ENCODE results near the gene RIMBP3C. TPM values are rescaled to one million over a fixed set of nuclear protein-coding genes. Genes with fewer than 3 reads are reported as not detected.
"Not testable (repeated sequence)": the region's sequence is repeated elsewhere in the genome, so short reads cannot be mapped to it uniquely, and the experiment has no call there.

The RIMBP3C gene
- total and polyA plus RNA-seq, 12 donors, result 0.05 to 0.32 (median 0.14) TPM; not detected in 6

DNA sequence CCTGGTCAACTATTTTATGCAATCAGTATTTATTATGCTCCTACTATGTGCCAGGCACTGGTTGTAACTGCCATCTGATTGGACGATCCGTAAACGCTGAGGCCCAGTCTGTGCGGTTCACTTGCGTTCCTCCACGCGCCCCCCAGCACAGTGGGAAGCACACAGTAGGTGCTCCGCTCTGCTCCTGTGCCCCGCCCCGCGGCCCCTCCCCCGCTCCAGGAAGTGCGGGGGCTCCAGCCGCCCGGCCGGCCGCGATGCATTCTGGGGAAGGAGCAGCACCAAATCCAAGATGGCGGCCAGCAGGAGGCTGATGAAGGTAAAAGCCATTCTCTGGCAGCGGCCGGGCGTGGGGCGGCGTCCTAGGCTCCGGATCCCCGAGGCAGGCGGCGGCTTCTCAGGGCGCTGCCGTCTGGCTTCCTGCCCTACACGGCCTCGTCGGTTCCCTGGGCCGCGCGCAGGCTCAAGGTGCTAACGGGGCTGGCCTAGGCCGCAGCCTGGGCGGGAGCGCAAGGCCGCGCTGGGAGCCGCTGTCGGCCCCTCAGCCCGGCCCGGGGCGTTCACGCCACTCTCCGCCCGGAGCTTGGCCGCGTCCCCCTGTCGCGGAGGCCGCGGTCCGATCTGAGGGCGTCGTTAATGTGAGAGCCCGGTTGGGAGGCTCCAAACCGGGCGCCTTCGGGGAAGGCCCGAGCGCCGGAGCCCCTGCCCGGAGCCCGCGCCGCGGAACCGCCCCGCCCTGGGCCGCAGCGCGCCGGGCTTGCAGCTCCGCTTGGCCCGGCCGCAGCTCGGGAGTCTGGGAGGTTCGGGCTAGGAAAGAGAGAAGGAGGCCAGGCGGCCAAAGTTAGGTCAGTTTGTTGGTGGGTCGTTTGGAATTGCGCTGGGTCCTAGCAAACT lies 16.4 kb upstream of the RIMBP3C start, which contains the start of gene UBE2L3:
TSS of gene UBE2L3 (plus strand) at position 259 of the 891 bp plus-strand sequence. CDS start at position 290, 31 bp downstream.
- H3K27ac ChIP-seq, result peak within 1 kb of the TSS; percentile 81 to 99 (median 94)
- peaks cover 26 to 45% (median 40%) of the 10 kb centered on the region in 9 donors for H3K4me1 ChIP-seq
- H3K36me3 ChIP-seq, result peaks cover 0 to 12% (median 0%) of the 10 kb centered on the region in 9 donors
- TF ChIP-seq, protein P1, sequence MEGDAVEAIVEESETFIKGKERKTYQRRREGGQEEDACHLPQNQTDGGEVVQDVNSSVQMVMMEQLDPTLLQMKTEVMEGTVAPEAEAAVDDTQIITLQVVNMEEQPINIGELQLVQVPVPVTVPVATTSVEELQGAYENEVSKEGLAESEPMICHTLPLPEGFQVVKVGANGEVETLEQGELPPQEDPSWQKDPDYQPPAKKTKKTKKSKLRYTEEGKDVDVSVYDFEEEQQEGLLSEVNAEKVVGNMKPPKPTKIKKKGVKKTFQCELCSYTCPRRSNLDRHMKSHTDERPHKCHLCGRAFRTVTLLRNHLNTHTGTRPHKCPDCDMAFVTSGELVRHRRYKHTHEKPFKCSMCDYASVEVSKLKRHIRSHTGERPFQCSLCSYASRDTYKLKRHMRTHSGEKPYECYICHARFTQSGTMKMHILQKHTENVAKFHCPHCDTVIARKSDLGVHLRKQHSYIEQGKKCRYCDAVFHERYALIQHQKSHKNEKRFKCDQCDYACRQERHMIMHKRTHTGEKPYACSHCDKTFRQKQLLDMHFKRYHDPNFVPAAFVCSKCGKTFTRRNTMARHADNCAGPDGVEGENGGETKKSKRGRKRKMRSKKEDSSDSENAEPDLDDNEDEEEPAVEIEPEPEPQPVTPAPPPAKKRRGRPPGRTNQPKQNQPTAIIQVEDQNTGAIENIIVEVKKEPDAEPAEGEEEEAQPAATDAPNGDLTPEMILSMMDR (IDR thresholded peaks at IDR 0.05), result no peak
- peak; percentile 86 to 88 for DNase-seq
- 0% methylated on average over 82 to 85 of the region's 85 CpGs for WGBS, 2 donors
- H3K4me3 ChIP-seq, result peak within 1 kb of the TSS; percentile 67 to 96 (median 88)
- intact Hi-C loops (cut with DNase I), result loop anchor here in 1 of 10 donors (5.0 kb wide), 1 partner anchor 60 kb away; no protein-coding TSS in a partner anchor
- H3K27me3 ChIP-seq, result no peaks in the 10 kb centered on the region
- no peaks in the 10 kb centered on the region for H3K9me3 ChIP-seq
- ATAC-seq, result peak; percentile 94 to 97 (median 96)

DNA sequence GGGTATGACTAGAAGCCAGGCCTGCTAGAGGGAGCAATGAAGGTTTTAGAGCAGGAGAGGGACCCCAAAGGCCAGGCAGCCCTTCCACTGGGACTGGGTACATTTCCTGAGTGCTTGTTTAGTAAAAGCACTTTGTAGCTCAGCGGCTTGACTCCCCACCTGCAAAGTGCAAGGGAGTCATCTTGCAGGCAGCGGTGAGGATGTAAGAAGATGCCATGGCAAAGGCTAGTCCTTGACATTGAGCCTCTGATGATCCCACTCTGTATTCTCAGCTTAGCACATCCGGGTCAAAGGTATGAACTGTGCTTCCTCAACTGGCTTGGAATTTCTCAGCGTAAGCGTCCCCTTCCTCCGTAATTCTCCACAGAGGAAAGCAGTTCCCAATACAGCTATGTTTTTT lies 13.2 kb upstream of the RIMBP3C start:
- Histone ChIP-seq H3K9me3 (no peaks in the 10 kb centered on the region), H3K27ac (no peak overlapping the region), H3K36me3 (peaks cover 0 to 2% (median 0%) of the 10 kb centered on the region in 9 donors), H3K4me1 (peaks cover 7 to 12% (median 11%) of the 10 kb centered on the region in 9 donors), H3K4me3 (no peak overlapping the region), H3K27me3 (no peaks in the 10 kb centered on the region)
- TF ChIP-seq, protein P1 (IDR thresholded peaks at IDR 0.05), result no peak
- intact Hi-C loops (cut with DNase I), result no loop called here
- DNase-seq, result no peak
- no peak for ATAC-seq
- WGBS, 2 donors, result 82 to 84% methylated on average over 6 of the region's 6 CpGs

DNA sequence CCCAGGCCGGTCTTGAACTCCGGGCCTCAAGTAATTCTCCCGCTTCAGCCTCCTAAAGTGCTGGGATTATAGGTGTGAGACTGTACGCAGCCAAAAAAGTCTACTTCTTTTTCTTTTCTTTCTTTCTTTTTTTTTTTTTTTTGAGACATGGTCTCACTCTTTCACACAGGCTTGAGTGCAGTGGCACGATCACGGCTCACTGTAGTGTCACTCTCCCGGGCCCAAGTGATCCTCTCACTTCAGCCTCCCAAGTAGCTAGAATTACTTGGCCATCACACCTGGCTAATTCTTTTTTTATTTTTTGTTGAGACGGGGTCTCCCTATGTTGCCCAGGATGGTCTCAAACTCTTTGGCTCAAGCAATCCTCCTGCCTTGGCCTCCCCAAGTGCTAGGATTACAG lies 12.7 kb upstream of the RIMBP3C start:
- H3K36me3 ChIP-seq, result no peaks in the 10 kb centered on the region
- no peak for ATAC-seq
- intact Hi-C loops (cut with DNase I), result no loop called here
- WGBS, 2 donors, result 93 to 97% methylated on average over 8 of the region's 8 CpGs
- H3K27ac ChIP-seq, result no peak overlapping the region
- TF ChIP-seq, protein P1 (IDR thresholded peaks at IDR 0.05), result no peak
- H3K4me3 ChIP-seq, result no peak overlapping the region
- no peaks in the 10 kb centered on the region for H3K27me3 ChIP-seq
- DNase-seq, result no peak
- H3K4me1 ChIP-seq, result peaks cover 2 to 7% (median 6%) of the 10 kb centered on the region in 9 donors
- H3K9me3 ChIP-seq, result no peaks in the 10 kb centered on the region

DNA sequence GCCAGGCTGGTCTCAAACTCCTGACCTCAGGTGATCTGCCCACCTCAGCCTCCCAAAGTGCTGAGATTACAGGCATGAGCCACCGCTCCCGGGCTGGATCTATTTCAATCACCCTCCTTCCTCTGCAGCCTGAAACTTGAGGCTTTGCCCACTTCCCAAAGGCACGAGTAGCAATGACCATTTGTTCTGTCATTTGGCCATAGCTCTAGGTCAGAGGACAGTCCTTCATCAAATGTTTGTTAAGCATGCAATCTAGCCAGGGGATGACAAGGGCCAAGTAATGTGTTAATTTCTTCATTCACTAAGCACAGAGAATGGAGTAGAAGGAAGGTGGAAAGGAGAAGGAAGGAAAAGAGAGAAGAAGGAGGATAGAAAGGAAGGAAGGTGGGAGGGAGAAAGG lies 9.4 kb upstream of the RIMBP3C start:
- DNase-seq; H3K27ac ChIP-seq; intact Hi-C loops (cut with DNase I): not testable (repeated sequence)

DNA sequence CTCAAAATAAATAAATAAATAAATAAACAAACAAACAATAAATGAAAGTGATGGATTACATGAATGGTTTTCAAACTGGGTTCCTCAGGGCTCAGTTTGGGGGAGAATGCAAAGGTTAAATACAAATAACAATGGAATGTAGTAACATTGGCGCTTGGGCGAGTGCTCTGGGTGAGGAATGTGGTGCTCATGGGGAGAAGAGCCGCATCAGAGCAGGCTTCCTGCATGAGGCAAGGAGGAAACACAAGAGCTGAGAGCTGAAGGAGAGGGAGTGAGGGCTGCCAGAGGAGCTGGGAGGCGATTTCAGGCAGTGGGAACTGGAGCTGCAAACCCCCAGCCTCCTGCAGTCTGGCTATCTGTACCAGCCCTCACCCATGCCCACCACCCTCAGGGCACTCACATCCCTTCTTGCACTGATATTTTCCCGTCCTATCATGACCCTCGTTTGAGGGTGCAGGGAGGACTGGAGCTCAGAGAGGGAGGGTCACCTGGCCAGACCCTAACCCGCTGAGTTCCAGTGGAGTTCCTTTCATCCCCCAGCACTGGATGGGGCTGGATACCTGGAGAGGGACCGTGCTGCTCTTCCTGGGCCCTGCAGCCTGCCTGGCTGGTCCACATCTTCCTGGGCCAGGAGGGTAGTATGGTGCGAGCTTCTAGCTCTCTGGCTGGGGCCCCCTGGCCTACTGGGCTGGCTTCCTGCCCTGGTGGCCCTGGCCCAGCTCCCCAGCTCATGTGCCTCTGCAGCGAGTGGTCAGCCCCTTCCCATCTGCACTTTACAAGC lies 8.3 kb upstream of the RIMBP3C start:
- H3K9me3 ChIP-seq; H3K4me3 ChIP-seq; H3K27ac ChIP-seq; H3K27me3 ChIP-seq; H3K4me1 ChIP-seq; intact Hi-C loops (cut with DNase I); DNase-seq; H3K36me3 ChIP-seq: not testable (repeated sequence)
- ATAC-seq, result peak in 3 of 8 donors; percentile 14 to 24 (median 18)
- 62 to 75% methylated on average over 5 of the region's 10 CpGs for WGBS, 2 donors

More for the DNA sequence above, 9.4 kb upstream of the RIMBP3C start:
- H3K4me3 ChIP-seq, ATAC-seq, H3K4me1 ChIP-seq, H3K9me3 ChIP-seq, H3K36me3 ChIP-seq, H3K27me3 ChIP-seq: not testable (repeated sequence)
- 0% methylated on average over 1 of the region's 3 CpGs; no CpG with 5 or more reads in 1 of the 2 donors for WGBS, 2 donors

DNA sequence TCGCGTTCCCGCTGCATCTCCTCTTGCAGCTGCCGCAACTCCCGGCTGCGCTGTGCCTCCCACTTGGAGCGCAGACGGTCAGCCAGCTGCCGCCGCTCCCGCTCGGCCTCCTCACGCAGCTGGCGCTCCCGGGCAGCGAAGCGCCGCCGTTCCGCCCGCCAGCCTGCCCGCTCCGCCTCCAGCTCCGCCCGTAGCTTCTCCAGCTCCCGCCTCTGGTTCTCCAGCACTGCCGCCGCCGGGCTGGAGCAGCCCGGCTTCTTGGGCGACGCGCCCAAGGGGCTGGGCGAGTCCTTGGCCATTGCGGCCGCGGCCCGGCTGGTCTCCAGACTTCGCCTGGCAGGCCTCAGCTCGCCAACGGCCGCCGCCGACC lies 598 bp downstream of the RIMBP3C start:
- WGBS, 2 donors, result no CpG with 5 or more reads among the region's 44 CpGs
- H3K27me3 ChIP-seq; H3K36me3 ChIP-seq; DNase-seq; H3K27ac ChIP-seq; H3K4me1 ChIP-seq; intact Hi-C loops (cut with DNase I); H3K4me3 ChIP-seq; H3K9me3 ChIP-seq: not testable (repeated sequence)
- ATAC-seq, result peak; percentile 45 to 78 (median 69)

DNA sequence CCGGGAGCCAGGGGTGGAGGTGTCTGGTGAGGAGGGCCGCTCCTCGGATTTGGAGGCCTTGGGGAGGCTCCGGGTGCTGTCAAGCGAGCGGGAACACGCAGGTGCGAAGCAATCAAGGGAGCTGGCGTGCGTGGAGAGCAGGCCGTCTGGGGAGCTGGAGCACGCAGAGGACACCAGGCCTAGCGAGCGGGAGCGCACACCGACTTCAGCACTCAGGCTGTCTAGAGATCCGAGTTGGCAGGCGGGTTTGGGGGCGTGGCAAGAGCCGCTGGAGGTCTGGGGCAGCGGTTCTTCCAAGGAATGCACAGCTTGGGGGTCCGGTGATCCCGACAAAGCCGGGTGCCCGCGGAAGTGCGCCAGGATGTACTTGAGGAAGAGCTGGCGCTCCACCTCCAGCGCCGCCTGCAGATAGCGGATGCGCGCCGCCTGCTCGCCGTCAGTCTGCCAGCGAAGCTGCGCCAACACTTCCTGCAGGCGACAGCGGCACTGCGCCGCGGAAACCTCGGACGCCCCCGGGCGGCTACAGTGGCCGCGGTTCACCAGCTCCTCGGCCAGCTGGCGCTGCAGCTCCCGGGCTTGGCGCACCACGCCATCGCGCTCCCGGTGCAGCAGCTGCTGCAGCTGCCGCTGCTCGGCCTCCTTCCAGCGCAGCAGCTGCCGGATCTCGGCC lies 1.1 kb downstream of the RIMBP3C start:
- intact Hi-C loops (cut with DNase I); H3K9me3 ChIP-seq; H3K27ac ChIP-seq; H3K4me3 ChIP-seq; DNase-seq; H3K36me3 ChIP-seq; H3K4me1 ChIP-seq; H3K27me3 ChIP-seq: not testable (repeated sequence)
- peak; percentile 79 to 90 (median 88) for ATAC-seq
- no CpG with 5 or more reads among the region's 62 CpGs for WGBS, 2 donors
